ENCODE data around the gene CACNG5. TPM values are rescaled to one million over a fixed set of nuclear protein-coding genes. Genes with fewer than 3 reads are reported as not detected.

Gene CACNG5
- total RNA-seq, 1 donor from 2014 or later = not detected

DNA sequence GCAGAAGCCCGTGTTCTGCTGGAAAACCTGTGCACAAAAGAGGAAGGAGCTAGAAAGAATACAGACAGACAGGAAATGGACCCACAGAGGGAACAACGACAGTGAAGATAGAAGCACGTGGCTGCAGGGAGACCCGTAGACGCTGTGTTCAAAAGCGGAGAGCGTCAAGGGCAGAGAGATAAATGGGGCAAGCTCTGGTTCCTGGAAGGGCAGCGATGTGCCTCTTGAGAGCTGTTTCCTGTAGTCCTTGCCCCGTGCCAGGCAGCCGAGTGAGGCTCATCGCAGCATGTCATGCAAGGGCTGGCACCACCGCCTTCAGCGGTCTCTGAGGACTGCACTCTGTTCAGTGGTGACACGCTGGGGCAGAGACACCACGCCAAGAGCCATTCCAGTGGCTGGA, 43.6 kb upstream of the CACNG5 start:
- no peaks in the 10 kb centered on the region for H3K36me3 ChIP-seq (ENCODE audit: control insufficient read depth, insufficient read depth, low read length)
- no peak for DNase-seq (ENCODE audit: low read depth)
- H3K4me3 ChIP-seq (ENCODE audit: low read depth, low read length) = no peak overlapping the region
- TF ChIP-seq, protein P1, sequence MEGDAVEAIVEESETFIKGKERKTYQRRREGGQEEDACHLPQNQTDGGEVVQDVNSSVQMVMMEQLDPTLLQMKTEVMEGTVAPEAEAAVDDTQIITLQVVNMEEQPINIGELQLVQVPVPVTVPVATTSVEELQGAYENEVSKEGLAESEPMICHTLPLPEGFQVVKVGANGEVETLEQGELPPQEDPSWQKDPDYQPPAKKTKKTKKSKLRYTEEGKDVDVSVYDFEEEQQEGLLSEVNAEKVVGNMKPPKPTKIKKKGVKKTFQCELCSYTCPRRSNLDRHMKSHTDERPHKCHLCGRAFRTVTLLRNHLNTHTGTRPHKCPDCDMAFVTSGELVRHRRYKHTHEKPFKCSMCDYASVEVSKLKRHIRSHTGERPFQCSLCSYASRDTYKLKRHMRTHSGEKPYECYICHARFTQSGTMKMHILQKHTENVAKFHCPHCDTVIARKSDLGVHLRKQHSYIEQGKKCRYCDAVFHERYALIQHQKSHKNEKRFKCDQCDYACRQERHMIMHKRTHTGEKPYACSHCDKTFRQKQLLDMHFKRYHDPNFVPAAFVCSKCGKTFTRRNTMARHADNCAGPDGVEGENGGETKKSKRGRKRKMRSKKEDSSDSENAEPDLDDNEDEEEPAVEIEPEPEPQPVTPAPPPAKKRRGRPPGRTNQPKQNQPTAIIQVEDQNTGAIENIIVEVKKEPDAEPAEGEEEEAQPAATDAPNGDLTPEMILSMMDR (IDR thresholded peaks at IDR 0.05; ENCODE audit: insufficient read depth, low read length, poor library complexity, severe bottlenecking) = no peak
- no peaks in the 10 kb centered on the region for H3K27me3 ChIP-seq (ENCODE audit: control insufficient read depth, insufficient read depth, low read length)

DNA sequence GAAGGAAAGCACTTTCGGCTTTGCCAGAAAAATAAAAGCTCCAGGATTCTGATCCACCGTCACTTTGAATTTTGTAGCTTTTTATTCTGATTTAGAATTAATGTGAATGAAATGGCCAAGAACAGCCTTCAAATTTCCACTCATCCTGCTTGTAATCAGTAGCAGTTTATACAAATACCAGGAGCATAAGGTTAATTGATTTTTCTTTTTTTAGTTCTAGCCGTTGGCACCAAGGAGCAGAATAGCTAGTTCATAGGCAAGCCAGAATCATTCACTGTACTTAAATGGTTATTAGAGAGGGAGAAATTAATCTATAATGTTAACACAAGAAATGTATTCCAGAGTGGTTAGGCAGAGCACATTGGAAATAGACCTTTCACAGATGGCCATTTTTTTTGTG, 41.1 kb upstream of the CACNG5 start:
- Histone ChIP-seq H3K36me3 (ENCODE audit: control insufficient read depth, insufficient read depth, low read length) (no peaks in the 10 kb centered on the region), H3K4me3 (ENCODE audit: low read depth, low read length) (no peak overlapping the region), H3K27me3 (ENCODE audit: control insufficient read depth, insufficient read depth, low read length) (no peaks in the 10 kb centered on the region)
- TF ChIP-seq, protein P1 (IDR thresholded peaks at IDR 0.05; ENCODE audit: insufficient read depth, low read length, poor library complexity, severe bottlenecking) = no peak
- no peak for DNase-seq (ENCODE audit: low read depth)

DNA sequence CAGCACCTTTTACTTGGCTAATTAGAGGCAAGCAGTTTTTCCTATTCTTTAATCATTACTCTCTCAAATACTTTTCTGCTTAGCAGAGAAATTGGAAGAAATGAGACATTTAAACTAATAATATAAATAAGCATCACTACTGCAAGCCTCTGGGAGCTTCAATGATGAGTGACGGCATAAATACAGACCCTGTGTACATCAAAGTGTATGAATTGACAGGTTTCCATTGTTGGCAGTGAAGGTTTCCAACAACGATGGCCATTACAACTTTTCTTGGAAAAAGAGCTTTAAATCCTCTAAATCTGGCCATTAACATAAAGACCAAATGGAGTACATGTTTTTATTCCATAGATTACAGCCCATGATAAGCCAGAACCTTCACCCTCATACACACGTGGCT, 39.4 kb upstream of the CACNG5 start:
- Histone ChIP-seq H3K36me3 (ENCODE audit: control insufficient read depth, insufficient read depth, low read length) (no peaks in the 10 kb centered on the region), H3K27me3 (ENCODE audit: control insufficient read depth, insufficient read depth, low read length) (no peaks in the 10 kb centered on the region), H3K4me3 (ENCODE audit: low read depth, low read length) (no peak overlapping the region)
- TF ChIP-seq, protein P1 (IDR thresholded peaks at IDR 0.05; ENCODE audit: insufficient read depth, low read length, poor library complexity, severe bottlenecking) = no peak
- DNase-seq (ENCODE audit: low read depth) = no peak

DNA sequence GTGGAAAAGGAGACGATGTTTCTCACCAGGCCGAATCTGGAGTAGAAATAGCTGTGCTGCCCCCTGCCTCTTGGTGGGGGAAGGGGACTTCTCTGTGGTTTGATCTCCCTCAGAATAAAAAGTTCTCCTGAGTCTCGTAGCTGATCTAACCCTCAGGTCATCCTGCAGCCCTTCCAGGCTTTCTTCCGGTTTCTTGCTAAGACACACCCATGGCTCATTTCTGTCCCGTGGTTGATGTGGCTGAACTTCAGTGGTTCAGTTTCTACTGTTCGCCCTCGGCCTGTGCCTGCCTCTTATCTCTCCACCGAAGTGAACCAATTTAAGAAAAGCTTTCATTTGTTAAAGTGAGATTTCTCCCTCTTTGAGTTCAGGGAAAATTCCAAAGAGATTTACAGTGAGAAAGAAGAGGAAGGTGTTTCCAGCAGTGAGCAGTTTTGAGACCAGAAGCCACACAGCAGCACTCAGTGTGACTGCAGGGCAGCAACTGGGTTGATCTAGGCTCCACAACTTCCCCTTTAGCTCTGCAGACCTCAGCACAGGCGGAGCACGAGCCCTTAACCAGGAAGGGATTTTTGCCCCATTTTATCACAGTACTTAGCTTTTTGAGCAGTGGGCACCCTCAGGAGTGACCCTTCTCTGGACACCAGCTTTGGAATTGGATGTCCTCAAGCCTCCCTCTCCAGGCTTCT, 34.9 kb upstream of the CACNG5 start:
- TF ChIP-seq, protein P1 (IDR thresholded peaks at IDR 0.05; ENCODE audit: insufficient read depth, low read length, poor library complexity, severe bottlenecking) = no peak
- Histone ChIP-seq H3K27me3 (ENCODE audit: control insufficient read depth, insufficient read depth, low read length) (no peaks in the 10 kb centered on the region), H3K4me3 (ENCODE audit: low read depth, low read length) (no peak overlapping the region), H3K36me3 (ENCODE audit: control insufficient read depth, insufficient read depth, low read length) (no peaks in the 10 kb centered on the region)
- DNase-seq (ENCODE audit: low read depth) = no peak

DNA sequence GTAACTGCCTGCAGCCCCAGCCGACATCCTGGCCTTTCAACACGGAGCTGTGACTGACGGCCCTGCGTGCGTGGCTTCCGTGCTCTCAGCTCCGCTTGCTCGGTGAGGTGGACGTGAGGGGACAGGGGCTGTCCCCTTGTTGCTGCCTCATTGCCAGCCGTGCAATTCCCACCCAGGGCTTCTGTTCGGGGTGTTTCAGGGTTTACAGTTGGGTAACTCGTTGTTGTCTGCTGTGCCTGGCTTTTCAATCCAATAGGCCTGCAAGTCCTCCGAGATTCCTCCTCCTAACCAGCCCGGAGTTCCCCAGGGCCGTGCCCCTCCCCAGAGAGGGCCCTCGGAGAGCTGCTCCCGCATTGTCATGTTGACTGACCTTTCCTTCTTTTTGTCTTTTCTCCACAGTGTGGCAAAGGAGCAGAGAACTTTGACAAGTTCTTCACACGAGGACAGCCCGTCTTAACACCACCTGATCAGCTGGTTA, 31.4 kb upstream of the CACNG5 start:
- H3K36me3 ChIP-seq (ENCODE audit: control insufficient read depth, insufficient read depth, low read length) = no peaks in the 10 kb centered on the region
- TF ChIP-seq, protein P1 (IDR thresholded peaks at IDR 0.05; ENCODE audit: insufficient read depth, low read length, poor library complexity, severe bottlenecking) = no peak
- DNase-seq (ENCODE audit: low read depth) = no peak
- no peak overlapping the region for H3K4me3 ChIP-seq (ENCODE audit: low read depth, low read length)
- H3K27me3 ChIP-seq (ENCODE audit: control insufficient read depth, insufficient read depth, low read length) = no peaks in the 10 kb centered on the region

DNA sequence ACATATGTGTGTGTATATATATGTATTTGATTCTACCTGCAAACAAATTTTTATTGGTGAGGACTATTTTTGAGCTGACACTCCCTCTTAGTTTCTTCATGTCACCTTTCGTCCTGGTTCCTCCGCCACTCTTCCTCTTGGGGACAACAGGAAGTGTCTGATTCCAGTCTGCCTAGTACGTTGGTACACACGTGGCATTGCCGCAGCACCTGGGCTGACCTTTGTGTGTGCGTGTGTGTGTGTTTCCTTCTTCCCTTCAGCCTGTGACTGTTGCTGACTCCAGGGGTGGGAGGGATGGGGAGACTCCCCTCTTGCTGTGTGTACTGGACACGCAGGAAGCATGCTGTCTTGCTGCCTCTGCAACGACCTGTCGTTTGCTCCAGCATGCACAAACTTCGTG, 29.4 kb upstream of the CACNG5 start:
- Histone ChIP-seq H3K4me3 (ENCODE audit: low read depth, low read length) (no peak overlapping the region), H3K36me3 (ENCODE audit: control insufficient read depth, insufficient read depth, low read length) (no peaks in the 10 kb centered on the region), H3K27me3 (ENCODE audit: control insufficient read depth, insufficient read depth, low read length) (no peaks in the 10 kb centered on the region)
- no peak for DNase-seq (ENCODE audit: low read depth)
- TF ChIP-seq, protein P1 (IDR thresholded peaks at IDR 0.05; ENCODE audit: insufficient read depth, low read length, poor library complexity, severe bottlenecking) = no peak

All from kidney epithelial cell (primary cell).